IPS-18c (cell line): ENCODE results near the gene CMBL.
A peak's percentile ranks its signal among the peaks of the same experiment; 100 is the strongest.
"Not testable (repeated sequence)": the region's sequence is repeated elsewhere in the genome, so short reads cannot be mapped to it uniquely, and the experiment has no call there.

Experiments
- H3K4me3 ChIP-seq: 2 replicates; pipeline ENCODE4 v1.7.0; 2013; ENCODE audit warnings: low read depth, mild to moderate bottlenecking, low read length, moderate library complexity; ENCODE audit not compliant: insufficient read depth
- H3K9me3 ChIP-seq: one replicate; pipeline ENCODE4 v1.6.1; 2013; ENCODE audit warnings: mild to moderate bottlenecking, low read length, moderate library complexity; ENCODE audit not compliant: control insufficient read depth, insufficient read depth

CMBL gene

DNA sequence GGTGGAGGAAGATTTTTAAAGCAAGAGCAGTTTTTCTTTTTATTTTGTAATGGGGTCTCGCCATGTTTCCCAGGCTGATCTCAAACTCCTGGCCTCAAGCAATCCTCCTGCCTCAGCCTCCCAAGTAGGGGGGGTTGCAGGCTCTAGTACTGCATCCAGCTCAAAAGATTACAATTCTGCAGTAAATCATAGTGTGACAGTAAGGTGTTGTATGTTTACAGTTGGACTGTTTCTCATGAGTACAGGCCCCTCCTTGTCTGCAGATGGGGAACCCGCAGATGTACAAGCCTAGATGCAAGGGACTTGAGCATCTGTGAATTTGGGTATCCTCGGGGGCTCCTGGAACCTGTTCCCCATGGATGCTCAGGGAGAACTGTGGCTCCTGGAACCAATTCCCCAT is 54.3 kb downstream of the CMBL start:
- no peaks in the 10 kb centered on the region for H3K9me3 ChIP-seq
- H3K4me3 ChIP-seq: no peak overlapping the region

DNA sequence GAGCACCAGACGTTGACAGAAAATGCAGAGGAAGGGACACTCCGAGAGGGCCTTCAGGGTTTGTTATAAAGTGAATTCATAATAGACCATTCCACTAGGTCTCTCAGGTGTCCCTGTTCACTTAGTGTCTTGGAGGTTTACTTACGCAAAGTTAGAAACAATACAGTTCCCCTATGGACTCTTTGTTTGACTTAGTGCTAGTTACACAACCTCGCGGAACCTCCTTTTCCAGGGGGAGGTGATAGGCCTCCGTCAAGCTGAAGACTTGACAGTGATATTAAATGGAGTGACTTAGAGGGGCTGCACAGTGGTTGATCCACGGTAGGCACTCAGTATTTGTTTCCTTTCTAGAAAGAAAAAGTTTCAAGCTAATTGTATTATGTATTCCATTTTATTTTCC is 56.3 kb downstream of the CMBL start:
- H3K4me3 ChIP-seq: peak overlapping the region; percentile 96
- H3K9me3 ChIP-seq: no peaks in the 10 kb centered on the region

DNA sequence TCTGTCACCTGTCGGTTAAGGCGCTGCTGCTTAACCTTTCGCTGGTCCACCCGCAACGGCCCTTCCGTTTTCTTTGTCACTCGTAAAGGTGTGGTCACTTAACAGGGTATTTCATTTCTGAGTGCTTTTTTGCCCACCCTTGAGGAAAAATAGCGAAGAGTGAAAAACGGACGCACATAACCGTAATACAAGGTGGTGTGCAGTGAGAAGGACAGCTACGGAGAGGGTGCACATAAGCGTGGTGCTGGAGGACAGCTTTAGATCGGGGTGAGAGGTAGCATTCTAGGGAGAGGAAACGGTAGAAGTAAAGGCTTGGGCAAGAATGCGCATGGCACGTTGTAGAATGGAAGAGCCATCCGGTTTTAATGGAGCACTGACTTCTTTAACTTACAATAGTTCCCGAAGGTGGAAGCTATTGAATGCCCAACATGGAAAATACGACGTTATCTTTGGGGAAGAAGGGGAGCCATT is 56.9 kb downstream of the CMBL start:
- Histone ChIP-seq H3K4me3 (peak overlapping the region; percentile 96), H3K9me3 (no peaks in the 10 kb centered on the region)

DNA sequence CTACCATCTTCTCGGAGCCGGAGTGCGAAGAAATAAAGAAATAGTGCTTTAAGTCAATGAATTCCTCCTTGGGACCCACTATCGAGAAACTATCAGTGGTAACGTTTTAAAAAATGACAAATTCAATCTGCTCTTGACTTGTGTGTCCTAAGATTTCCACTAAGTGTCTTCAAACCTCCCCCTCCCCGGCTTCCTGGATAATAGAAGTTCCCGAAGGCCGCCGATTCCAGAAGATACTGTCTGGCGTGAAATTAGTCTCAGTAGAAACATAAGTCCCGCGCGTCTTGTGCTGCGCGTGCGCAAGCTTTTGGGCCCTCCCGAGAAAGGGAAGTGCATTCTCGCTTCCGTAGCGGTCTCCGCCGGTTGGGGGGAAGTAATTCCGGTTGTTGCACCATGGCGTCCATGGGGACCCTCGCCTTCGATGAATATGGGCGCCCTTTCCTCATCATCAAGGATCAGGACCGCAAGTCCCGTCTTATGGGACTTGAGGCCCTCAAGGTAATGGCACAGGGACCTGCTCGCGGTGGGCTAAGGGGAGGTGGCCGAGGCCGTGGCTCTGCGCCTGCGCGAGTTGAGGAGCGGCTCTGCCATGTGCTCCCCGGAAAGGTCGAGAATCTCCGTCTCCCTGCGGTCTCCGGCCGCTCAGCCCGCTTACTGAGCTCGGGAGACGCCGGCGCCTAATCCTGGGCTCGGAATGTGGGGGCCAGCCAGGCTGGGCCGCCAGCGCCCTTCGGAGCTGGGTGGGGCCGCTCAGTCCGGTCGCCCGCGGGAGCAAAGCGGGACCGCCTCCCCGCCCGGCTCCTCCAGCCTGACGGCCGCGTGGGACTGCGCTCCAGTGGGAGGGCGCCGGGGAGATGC is 57.5 kb downstream of the CMBL start, which contains the start of gene CCT5:
TSS of gene CCT5 (plus strand) at position 333 of the 858 bp plus-strand sequence. CDS start at position 394, 61 bp downstream.
- H3K4me3 ChIP-seq: peak within 1 kb of the TSS; percentile 96
- H3K9me3 ChIP-seq: no peaks in the 10 kb centered on the region

DNA sequence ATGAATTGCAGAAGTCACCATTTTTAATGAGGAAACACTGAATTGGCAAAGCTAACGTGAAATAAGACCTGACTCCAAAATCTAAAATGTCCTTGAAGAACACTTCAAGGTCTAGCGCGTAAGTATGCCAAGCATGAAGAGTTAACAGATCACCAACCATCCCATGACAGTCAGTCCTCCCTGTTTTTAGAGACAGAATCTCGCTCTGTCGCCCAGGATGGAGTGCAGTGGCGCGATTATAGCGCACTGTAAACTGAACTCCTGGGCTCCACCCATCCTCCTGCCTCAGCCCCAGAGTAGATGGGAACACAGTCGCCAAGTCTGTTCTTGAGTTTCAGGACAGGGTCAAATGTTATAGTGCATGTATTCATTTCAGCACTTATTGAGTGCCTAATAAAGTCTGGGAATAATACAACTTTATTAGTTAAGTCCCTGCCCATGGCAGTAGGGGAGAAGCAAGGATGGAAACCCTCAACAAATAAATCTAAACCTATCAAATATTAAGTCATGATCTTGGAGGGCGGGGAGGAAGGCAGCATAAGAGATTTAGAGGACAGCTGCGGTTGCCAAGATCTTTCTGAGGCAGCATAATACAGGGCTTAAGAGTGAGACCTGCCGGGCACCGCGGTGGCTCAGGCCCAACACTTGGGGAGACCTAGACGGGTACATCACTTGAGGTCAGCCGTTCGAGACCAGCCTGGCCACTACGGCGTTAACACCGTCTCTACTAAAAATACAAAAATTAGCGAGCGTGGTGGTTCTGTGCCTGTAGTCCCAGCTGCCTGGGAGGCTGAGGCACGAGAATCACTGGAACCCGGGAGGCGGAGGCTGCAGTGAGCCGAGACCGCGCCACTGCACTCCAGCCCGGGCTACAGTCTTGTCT is 59.1 kb downstream of the CMBL start:
- Histone ChIP-seq H3K9me3 (no peaks in the 10 kb centered on the region), H3K4me3 (no peak overlapping the region; the same call in 1 of the 2 replicates)

DNA sequence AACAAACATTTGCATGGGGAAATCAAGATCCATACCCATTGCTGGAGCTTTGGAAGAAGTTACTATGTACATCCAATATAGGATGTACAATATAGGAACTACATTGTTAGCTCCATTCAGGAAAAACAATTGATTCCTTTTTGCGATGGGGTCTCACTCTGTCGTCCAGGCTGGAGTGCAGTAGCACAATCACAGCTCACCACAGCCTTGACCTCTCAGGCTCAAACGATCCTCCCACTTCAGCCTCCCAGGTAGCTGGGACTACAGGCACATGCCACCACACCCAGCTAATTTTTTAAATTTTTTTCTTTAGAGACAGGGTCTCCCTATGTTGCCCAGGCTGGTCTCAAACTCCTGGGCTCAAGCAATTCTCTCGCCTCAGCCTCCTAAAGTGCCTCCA is 60.5 kb downstream of the CMBL start:
- not testable (repeated sequence) for H3K4me3 ChIP-seq, H3K9me3 ChIP-seq

DNA sequence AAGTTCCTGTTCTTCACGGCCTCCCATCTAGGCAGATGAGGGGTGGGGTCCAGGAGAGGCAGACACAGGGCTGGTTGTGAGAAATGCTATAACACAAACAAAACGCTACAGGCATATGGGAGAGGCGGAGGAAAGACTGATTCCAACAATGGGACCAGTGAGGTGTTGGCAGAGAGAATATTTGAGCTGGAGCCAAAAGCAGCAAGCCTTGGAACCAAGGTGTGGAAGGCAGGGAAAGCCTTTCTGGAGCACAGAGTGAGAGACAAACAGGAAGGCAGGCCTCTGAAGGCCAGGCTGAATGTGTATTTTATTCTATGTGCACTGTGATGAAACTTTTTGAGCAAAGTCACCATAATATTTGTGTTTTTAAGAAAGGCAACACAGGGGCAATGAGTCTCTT is 60.9 kb downstream of the CMBL start:
- Histone ChIP-seq H3K4me3 (no peak overlapping the region), H3K9me3 (no peaks in the 10 kb centered on the region)

DNA sequence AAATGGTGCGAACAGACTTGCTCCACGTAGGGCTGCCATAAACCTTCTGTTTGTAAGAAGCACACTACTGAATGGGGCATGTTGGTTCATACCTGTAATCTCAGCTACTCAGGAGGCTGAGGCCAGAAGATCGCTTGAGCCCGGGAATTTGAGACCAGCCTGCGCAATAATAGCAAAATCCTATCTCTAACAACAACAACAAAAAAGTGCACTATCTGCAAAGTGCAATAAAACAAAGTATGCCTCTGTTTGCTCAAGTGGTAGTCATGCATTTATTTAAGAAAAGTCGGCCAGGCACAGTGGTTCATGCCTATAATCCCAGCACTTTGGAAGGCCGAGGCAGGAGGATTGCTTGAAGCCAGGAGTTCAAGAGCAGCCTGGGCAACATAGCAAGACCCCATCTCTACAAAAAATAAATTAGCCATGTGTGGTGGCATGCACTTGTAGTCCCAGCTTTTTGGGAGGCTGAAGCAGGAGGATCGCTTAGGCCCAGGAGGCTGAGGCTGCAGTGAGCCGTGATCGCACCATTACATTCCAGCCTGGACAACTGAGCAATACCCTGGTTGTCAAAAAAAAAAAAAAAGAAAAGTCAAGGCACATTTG is 63.3 kb downstream of the CMBL start:
- no peak overlapping the region for H3K4me3 ChIP-seq

DNA sequence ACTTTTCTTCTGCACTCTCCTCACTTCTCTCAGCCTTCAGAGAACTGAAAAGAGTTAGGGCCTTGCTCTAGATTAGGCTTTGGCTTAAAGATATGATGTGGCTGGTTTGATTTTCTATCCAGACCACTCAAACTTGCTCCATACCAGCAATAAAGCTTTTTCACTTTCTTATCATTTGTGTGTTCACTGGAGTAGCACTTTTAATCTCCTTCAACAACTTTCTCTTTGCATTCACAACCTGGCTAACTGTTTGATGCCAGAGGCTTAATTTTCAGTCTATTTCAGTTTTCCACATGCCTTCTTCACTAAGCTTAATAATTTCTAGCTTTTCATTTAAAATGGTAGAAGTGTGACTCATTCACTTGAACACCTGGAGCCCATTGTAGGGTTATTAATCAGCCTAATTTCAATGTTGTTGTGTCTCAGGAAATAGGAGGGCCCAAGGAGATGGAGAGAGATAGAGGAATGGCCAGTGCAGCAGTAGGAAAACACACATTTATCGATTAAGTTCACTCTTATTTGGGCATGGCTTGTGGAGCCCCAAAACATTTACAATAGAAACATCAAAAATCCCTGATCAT is 64.0 kb downstream of the CMBL start:
- no peaks in the 10 kb centered on the region for H3K9me3 ChIP-seq
- H3K4me3 ChIP-seq: no peak overlapping the region

More for the DNA sequence above, 63.3 kb downstream of the CMBL start:
- H3K9me3 ChIP-seq: no peaks in the 10 kb centered on the region

DNA sequence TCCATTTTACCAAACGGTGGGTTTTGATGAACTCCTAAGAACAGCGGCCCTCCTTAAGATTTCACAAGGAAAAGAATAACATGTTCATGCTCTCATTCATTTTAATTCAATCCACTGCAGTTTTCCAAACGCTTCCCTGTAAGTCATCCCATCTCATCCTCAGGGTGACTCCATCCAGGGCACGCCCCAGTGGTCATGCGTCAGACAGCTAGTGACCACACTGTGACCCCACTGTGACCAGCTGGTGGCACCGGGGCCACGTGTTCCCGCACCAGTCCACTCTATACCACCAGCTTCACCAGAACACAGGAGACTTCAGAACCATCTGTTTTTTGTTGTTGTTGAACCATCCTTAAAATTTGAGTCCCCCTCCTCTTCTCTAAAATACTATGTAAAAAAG is 72.4 kb downstream of the CMBL start:
- Histone ChIP-seq H3K9me3 (no peaks in the 10 kb centered on the region), H3K4me3 (no peak overlapping the region)

DNA sequence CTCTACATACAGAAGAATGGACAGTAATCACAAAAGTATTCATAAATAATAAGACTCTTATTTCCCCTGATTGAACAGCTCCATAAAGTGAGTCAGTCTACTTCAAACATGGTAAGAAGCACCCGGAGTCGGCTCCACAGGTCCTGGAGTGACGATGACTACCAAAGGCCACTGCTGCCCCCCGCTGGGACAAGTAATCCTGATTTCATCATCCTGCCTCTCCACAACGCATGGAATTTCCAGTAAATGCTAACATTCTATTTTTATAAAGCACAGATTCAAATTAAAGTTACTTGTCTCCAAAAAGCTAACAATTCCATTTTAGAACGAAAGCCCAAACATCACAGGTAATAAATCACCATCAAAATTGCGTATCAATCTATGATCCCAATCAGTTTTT is 74.2 kb downstream of the CMBL start:
- Histone ChIP-seq H3K4me3 (no peak overlapping the region), H3K9me3 (no peaks in the 10 kb centered on the region)

DNA sequence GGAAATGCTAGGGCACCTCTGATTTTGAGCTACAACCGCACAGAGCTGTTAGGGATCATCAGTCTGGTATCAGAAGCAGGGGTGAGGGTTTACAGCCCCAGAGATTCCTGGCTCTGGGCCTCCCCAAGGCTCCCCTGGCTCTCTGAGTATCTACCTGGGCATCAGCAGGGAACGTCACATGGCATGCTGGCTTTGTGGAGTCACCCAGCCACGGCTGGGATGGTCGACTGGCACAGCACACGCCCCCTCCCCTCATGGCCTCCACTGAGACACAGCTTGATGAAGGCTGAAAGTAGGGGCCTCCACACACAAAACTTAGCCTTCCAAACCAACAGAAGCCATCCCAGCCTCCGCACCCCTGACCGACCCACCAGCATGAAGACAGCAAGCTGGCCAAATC is 74.7 kb downstream of the CMBL start:
- no peak overlapping the region for H3K4me3 ChIP-seq
- H3K9me3 ChIP-seq: no peaks in the 10 kb centered on the region

DNA sequence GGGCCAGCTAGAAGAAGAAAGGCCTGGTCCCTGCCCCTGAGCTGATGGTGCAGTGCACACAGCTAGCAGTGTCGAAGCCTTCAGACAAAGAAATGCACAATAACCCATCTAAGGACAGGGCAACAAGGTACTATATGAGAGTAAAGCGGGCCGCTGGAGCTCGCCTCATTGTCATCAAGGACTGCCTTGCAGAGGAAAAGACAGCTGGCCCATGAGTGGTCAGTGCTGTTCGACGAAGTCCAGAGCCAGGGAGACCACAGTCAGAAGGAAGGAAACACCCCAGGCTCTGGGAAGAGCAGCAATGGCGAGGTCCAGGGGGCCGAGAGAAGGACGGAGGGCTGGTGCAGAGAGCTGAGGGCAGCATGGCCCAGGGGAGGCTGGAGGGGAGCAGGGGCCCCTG is 75.3 kb downstream of the CMBL start:
- Histone ChIP-seq H3K9me3 (no peaks in the 10 kb centered on the region), H3K4me3 (no peak overlapping the region)

DNA sequence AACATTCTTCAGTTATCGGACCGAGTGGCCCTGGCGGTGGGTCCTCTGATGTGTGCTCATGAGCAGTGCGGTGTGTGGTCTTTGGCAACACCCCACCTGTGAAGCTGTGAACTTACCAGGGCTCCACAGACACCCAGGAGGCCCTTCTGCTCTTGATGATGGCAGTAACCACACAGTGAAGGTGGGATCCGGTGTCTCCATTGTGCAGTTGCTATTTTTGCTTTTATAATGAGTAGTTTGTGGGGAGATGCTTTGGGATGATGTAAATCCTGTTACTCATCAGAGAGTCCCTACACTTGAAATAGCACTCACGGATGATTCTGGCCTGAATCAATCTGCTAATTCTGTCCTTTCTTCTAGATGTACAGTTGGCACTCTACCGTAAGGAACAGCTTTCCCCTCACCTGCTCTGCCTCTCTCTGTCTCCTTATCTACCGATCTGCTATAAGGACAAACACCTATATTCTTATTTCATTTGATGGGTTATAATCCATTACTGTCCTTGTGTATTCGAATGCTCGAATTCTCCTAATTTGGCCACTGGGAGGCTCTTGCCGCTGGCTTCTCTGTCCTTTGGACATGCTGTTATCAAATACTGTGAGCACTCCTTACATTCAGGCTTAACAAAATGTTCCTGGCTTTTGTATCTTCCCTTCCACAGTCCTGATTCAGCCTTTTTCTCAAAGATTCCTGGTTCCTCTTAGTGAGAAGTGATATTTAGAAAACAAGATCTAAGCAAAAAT is 78.2 kb downstream of the CMBL start:
- no peak overlapping the region for H3K4me3 ChIP-seq
- H3K9me3 ChIP-seq: peaks cover 2% of the 10 kb centered on the region

DNA sequence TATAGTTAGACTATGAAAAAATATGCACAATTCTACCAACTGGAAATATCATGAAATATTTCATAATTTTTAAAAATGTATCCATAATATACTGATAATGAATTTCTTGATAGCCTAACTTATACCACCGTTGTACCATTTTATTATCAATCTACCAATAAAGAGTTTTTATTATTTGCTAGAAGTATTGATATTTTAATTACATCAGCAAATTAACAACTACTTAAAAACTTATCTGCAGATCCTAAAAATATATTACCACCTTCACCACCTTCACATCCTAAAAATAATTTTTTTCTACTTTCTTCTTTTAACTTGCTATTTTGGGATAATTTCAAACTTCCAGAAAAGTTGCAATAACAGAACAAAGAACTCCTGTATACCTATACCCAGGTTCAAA is 79.4 kb downstream of the CMBL start:
- Histone ChIP-seq H3K4me3 (no peak overlapping the region), H3K9me3 (peaks cover 2% of the 10 kb centered on the region)
